HG03558 (cell line): Measurements from ENCODE around the gene CD209.

ENCODE experiments used
- ATAC-seq: cut with Tn5 transposase; IDR thresholded peaks from one replicate; pipeline ENCODE4 v1.9.1; 2021; ENCODE audit warnings: moderate number of reproducible peaks; ENCODE audit not compliant: unreplicated experiment; ENCODE audit errors: extremely low read depth

Gene CD209

DNA sequence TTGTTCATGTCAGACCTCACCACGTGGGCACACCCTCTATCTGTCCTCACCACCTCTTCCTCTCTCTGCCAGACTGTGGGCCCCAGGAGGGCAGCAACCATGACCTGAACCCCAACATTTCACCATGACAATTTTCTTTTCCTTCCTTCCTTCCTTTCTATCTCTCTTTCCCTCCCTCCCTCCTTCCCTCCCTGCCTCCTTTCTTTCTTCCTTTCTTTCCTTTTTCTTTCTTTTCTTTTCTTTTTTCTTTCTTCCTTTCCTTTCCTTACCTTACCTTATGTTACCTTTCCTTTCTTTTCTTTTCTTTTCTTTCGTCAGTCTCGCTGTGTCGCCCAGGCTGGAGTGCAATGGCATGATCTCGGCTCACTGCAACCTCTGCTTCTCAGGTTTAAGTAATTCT is 36.7 kb downstream of the CD209 start:
- no peak for ATAC-seq

DNA sequence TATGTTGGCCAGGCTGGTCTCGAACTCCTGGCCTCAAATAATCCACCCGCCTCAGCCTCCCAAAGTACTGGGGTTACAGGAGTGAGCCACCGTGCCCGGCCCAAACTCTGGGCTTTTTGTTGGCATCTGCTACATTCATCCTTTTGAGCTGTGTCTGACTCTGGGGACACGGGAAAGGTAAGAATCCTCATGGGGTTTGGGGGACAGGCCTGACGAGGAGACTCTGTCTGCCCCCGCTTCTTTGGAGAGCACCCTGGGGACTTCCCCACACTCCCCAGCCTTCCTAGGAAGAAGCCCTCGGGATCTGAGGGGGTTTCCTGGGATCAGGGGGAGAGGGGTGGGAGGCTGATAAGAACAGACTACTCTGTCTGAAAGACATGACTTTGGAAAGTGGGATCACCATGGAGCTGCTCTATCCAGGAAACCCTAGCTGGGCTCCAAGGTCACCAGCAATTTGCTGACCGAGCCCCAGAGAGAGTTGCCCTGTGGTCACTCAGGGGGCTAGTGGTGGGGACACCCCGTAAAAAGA is 37.3 kb downstream of the CD209 start:
- no peak for ATAC-seq

DNA sequence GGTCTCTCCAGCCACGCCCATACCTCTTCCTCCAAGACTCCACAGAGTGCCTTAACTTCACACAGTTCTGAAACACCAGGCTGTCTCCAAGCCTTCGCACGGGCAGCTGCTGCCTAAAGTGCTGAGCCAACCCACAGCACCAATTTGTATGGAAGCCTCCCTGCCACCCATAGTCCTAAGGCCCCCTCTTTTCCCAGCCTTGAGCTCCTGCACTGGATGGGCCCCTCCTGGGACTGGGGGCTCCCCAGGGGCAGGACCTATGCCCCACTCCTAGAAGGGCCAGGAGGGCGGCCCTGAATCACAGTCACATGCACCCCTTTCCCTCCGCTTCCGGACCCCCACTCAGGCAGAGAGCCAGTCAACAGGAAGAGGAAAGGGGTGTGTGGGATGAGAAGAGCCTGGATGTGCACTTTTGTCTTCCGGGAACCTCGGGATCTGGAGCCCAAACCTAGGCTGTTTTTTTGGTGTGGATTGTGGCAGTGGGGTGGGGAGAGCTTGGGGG is 40.3 kb downstream of the CD209 start:
- no peak for ATAC-seq

DNA sequence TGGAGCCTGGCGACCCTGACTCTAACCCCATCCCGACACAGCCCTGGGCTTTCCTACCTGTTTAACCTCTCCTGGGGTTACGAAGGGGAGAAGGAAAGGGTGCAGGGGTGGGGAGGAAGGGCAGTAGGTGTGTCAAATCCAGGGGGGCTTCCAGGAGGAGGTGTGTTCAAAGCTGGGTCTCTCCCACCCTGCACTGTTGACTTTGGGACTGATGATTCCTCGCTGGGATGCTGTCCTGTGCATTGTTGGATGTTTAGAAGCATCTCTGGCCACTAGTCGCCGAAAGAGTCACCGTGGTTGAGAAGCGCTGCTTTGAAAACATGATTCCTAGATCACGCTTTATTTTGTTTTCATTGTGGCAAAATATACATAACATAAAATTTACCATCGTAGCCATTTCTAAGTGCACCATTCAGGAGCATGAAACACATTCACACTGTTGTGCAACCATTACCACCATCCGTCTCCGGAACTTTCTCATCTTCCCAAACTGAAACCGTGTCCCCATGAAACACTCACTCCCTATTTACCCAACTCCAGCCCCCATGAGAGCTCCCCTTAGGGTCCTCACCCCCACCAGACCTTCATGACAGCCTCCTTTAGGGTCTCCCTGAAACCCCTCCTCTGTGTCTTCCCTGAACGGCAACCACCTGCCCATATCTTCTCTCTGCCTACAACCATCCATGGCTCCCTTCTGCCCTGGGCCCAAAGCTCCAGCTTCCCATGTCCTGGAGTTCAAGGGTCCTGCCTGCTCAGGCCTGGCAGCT is 41.0 kb downstream of the CD209 start:
- ATAC-seq: no peak

DNA sequence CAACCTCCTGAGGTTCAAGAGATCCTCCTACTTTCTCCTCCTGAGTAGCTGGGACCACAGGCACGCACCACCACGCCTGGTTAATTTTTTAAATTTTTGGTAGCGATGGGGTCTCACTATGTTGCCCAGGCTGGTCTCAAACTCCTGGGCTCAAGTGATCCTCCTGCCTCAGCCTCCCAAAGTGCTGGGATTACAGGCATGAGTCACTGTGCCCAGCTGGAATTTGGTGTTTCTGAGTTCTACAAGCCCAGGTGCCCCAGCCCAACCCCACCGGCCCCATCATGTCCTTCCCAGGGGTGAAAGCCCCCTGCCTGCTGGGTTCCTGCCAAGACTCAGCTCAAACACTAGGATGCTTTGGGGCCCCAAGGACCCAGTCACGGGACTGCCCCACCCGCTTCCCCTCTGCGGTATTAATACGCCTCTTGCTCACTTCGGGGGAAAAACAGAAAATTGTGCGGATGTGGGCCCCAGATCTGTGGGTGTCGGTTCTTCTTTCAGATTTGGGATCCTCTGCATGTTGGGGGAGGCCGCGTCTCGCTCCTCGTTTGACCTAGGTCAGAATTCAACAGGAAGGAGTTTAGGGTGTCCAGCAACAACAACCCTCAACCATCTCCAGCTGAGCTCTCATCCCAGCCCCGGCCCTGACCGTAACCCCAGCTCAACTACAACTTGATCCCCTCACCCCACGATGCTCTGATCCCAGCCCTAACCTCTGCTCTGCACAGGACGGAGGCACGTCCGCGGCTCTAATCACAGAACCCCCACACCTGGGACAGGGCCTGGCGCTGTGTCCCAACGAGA is 41.7 kb downstream of the CD209 start:
- no peak for ATAC-seq

DNA sequence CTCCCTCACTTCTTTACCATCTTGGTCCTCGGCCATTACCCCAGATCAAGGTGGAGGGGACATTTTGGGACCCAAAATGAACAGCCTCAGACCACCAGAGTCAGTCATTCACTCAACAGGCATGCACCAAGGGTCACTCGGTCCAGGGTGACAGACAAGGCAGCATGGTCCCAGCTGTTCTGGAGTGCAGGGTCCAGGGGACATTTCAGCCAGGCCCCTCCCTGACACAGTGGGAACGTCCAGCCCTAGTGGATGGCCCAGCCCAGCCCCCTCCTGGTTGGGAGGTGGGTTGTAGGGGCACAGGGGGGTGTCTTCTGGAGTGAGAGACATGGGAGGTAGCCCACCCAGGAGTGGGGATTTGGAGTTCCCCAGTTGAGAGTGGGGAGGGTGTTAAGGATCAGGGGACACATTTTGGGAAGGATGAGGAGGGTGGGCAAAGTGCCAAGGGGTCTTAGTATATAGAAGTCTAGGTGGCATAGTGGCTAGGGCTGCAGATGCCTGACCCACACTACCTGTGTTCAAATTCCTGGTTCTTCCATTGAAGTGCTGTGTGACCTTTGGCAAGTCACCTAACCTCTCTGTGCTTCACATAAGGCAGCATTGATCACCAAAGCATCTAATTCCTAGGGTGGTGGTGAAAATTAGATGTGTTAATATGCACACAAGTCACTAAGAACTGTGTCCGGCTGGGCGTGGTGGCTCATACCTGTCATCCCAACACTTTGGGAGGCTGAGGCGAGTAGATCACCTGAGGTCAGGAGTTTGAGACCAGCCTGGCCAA is 42.9 kb downstream of the CD209 start:
- ATAC-seq: no peak

DNA sequence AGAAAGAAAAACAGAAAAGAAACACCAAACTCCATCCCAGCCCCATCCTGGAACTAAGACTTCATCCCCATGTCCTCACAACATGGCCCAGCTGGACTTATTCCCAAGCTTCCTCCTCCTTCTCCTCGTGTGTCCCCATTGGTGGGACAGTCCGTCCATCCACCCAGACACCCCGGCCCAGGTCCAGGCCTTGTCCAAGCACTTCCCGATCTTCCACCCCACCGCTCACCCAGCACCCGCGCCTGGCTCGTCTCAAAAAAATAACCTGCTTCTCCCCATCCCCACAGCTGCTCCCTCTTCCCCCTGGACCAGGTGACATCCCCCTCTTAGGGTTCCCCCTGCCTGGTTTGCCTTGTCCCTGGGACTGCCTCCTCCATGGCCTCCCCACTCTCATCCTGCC is 44.0 kb downstream of the CD209 start:
- ATAC-seq: no peak

DNA sequence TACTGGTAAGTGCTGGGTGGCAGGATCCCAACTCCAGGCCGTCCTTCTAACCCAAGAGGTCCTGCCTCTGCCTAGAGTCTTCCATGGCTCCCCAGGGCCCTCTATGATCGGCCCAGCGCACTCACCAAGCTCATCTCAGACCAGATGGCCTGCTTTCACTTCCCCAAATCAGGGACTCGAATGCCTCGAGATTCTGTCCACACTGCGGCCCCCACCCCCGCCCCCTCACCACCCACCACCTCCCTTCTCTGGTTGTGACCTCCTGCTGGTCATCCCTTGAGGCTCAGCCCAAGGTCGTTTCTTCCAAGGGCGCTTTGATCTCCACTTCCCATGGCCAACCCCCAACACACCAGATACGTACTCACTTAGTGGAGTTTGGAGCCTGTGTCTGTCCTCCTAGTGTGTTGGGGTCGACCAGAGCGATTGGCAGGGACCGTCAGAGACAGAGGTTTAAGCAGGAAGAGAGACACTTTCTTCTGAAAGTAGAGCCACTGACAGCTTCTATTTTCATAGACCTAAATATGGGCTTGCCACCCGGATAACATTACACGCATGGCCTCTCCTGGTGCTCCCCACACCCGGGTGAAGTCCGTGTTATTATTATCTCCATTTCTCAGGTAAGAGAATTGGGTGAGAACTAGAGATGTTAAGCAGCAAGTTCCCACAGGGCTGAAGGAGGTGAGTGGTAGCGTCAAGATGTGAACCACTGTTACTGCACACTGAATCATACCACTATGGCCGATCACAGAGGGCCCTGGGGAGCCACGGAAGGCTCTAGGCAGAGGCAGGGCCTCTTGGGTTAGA is 45.5 kb downstream of the CD209 start, which contains the start of gene FCER2:
Gene FCER2, minus strand, starts transcription at position 478 of the 804 bp plus-strand sequence. CDS start 2,371 bp downstream, outside the sequence.
- no peak for ATAC-seq

DNA sequence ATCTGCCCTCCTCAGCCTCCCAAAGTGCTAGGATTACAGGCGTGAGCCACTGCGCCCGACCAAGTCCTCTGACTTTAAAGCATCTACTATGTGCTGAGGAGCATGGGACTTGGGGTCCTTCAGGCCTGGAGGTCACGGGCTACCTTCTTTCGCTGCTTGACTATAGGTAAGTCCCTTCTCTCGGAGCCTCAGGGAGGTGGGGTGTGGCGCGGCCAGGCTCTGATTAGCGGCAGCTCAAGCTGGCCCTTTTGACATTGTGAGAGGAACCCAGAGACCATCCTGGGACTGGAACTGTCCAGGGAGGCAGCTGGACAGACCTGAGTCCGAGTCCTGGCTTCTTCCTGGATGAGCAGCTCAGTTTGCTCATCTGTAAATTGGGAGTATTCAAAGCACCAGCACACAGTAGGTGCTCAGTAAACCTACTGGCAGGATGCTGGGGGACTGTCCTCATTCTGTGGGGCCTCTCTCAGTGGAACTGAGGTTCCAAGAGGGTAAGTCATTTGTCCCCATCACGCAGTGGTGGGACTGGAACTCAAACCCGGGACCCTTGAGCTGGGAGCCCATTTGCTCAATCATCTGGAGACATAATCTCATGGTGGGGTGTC is 46.2 kb downstream of the CD209 start:
- ATAC-seq: no peak

DNA sequence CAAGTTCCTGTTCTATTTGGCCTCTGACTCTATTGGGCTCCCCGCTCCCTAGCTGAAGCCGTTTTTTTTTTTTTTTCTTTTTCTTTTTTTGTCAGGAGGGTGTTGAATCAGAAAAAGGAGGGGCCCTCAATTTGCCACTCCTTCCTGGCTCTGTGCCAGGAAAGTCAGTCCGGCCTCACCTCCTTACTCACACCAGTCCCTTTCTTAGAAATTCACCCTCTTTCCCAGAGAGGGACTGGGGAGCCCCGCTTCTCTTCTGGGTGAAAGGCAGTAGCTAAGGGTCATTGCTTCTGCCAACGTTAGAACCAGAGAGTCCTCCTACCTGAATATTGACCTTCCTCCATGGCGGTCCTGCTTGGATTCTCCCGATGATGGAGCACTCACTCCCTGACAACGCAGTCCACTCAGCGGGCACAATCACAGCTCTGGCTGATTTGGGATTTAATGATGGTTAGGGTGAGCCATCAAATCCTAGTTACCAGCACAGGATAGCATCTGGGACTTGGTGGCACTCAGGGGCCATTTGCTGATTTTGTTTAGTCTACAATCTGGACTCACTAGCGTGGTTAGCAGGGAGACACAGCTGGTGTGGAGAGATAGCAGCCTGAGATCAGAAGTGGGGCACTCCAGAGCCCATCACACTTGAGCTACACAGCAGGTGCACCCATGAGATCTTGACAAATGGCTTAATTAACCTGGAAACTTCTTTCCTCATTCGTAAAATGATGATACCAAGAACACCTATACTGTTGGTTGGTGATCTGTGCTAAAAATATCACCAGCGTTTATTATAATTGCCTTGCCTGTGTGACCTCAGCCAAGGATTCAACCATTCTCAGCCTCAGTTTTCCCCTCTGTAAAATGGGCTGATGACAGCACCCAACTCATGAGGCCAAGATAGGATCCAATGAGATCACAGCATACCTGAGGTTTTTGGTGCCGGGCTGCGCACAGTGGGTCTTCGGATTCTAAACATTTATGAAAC is 47.6 kb downstream of the CD209 start:
- no peak for ATAC-seq

DNA sequence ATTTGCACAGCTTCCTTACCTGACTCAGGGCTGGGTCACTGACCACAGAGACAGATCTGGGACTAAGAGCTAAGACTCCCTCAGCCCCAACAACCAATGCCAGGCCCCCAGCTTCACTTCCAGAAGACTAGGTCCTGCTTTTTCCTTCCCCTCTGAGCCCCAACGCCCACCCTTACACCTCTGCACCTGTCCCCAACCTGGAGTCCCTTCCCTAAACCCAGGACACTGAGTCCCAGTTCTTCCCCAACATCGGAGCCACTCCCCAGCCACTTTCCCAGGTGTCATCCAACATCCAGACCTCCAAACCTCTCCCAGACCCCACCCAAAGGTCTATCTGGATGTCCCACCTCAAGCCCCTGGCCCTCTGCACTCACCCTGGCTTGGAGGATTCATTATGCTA is 48.3 kb downstream of the CD209 start:
- ATAC-seq: no peak

DNA sequence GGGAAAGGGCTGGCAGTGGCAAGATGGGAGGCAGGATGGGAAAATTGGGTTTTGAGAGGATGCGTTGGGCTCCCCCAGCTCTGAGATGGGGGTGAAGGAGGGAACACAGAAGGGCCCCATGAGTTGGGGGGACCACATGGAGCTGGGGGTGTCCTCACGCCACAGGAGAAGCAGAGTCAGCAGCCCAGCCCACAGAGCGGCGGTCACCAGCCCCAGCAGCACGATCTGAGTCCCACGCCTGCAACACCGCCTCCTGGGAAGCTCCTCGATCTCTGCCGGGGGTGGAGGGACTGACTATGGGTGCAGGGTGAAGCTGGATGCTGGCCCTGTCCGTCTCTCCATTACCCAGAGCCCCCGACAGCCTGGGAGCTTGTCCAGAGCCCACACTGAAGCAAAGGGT is 48.8 kb downstream of the CD209 start:
- ATAC-seq: no peak

DNA sequence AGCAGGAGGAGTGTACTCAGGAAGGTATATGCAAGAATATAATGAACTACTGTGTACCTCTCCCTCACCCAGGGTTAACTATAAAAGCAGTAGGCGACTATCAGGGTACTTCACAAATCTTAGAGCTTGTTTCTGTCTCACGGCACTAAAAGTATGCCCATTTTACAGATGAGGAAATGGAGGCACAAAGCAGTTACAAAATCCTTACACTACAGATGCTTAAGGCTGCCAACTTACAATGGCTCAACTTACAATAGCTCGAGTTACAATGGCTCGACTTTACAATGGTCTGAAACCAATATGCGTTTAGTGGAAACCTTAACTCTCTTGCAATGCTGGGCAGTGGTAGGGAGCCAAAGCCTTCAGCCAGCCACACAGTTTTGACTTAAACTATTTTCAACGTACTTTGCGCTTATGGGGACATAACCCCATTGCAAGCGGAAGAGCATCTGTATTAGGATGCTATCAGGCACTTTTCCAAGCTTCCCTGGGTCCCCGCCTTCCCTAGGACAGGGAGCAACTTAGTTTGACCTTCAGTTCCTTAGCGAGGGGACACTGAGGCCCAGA is 49.5 kb downstream of the CD209 start:
- no peak for ATAC-seq

DNA sequence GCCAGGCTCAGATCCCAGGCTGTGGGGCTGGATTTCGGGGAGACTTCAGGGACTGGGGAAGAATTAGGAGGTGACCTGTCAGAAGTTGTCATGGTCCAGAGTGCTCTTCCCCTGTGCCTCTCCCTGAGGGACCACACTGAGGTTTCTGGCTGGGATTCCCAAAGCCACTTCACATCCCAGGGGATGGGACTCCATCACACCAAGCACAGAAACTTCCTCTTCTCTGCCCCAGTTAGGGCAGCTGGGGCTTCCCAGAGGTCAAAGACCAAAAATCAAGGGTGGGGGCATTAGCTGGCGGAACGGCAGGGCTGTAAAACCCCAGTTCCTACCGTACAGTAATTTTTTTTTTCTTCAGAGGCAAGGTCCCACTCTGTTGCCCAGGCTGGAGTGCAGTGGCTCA is 52.8 kb downstream of the CD209 start:
- no peak for ATAC-seq

DNA sequence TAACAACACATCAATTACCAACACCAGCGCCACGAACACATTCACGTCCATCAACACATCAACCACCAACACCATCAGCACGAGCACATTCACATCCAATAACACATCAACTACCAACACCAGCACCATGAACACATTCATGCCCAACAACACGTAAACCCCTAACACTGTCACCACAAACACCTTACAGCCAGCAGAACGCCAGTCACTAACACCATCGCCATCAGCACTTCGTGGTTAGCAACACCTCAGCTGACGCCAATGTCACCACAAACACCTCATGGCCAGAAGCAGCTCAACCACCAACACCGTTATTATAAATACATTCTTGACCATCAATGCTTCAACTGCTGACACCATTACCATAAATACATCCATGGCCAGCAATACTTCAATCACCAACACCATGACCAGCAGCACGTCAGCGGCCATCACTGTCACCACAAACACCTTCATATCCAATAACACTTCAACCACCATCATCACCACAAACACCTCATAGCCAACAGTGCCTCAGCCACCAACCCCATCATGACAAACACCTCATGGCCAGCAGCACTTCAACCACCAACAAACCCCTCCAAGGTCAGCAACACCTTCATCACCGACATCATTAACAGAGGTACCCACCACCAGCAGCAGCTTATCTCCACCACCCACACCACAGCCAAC is 54.8 kb downstream of the CD209 start:
- ATAC-seq: no peak

DNA sequence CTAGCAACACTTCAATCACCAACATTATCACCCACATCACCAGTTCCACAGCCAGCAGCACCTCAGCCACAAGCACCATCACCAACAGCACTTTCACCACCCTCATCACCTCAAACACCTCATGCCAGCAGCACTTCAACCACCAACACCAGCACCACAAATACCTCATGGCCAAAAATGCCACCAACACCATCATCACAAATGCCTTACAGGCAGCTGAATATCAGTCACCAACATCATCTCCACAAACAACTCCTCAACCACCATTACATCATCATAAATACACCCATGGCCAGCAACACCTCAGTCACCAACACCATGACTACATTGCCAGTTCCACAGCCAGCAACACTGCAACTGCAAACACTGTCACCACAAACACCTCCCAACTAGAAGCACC is 55.8 kb downstream of the CD209 start:
- no peak for ATAC-seq

DNA sequence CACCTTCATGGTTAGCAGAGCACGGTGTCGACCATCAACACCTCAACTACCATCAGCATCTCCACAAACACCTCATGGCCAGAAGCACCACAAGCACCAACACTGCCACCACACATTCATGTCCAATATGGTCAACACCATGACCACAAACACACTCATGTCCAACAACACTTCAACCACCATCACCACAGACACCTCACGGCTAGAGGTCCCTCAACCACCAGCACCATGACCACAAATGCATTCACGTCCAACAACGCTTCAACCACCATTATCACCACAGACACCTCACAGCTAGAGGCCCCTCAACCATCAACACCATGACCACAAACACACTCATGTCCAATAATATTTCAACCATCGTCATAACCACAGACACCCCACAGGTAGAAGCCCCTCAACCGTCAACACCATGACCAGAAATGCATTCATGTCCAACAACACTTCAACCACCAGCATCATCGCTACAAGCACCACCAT is 56.5 kb downstream of the CD209 start:
- ATAC-seq: no peak
